ENCODE results near the gene RERE.

- TF ChIP-seq CTCF (IDR thresholded peaks at IDR 0.05) (no peak), POLR2A (IDR thresholded peaks at IDR 0.05) (no peak)
These were observed 5.8 kb upstream of the RERE start for GRCh38 chr1:8823295-8823664.

Measured in adrenal gland (tissue), 5 donors.